ENCODE measurements around the gene DDX54. TPM values are rescaled to one million over a fixed set of nuclear protein-coding genes. Genes with fewer than 3 reads are reported as not detected.

Gene DDX54
- total RNA-seq, 1 experiment from 2014 or later = 83.0 TPM

- Histone ChIP-seq H3K9ac (ENCODE audit: extremely low read depth, insufficient read length, low read length) (no peak overlapping the region), H2BK20ac (ENCODE audit: low read depth, low read length, poor library complexity, severe bottlenecking) (no peak overlapping the region), H3K79me1 (ENCODE audit: insufficient read depth, low read depth, low read length, poor library complexity, severe bottlenecking) (no peaks in the 10 kb centered on the region), H2BK12ac (ENCODE audit: insufficient read length, low read depth, low read length) (no peak overlapping the region), H3K79me2 (ENCODE audit: insufficient read depth, low read length) (no peaks in the 10 kb centered on the region), H2BK15ac (ENCODE audit: low read depth, low read length) (no peak overlapping the region), H3K4me2 (ENCODE audit: insufficient read depth, insufficient read length, low read length) (peak overlapping the region; percentile 37), H2AK5ac (ENCODE audit: insufficient read length, low read length) (no peak overlapping the region), H3K14ac (ENCODE audit: insufficient read depth, low read length) (no peak overlapping the region), H3K4ac (ENCODE audit: low read depth, low read length) (no peak overlapping the region), H3T11ph (ENCODE audit: low read length) (no peak overlapping the region), H3K23ac (ENCODE audit: insufficient read length, low read depth, low read length) (no peak overlapping the region), H3K18ac (ENCODE audit: insufficient read length, low read depth, low read length) (no peak overlapping the region), H3K27me3 (ENCODE audit: insufficient read depth, low read length) (no peaks in the 10 kb centered on the region), H2BK120ac (ENCODE audit: low read depth, low read length, poor library complexity, severe bottlenecking) (no peak overlapping the region), H3K56ac (ENCODE audit: insufficient read length, low read depth, low read length) (no peak overlapping the region), H3K27ac (ENCODE audit: insufficient read length, low read depth, low read length) (no peak overlapping the region), H4K20me1 (ENCODE audit: control insufficient read depth, insufficient read depth, insufficient read length) (no peaks in the 10 kb centered on the region), H4K91ac (ENCODE audit: insufficient read length, low read depth, low read length) (no peak overlapping the region), H3K9me3 (ENCODE audit: control insufficient read depth, low read depth, low read length) (no peaks in the 10 kb centered on the region), H2BK5ac (ENCODE audit: insufficient read length, low read length) (no peak overlapping the region), H4K8ac (replicated peaks; ENCODE audit: insufficient read length, low read depth, low read length) (no peak overlapping the region), H4K5ac (ENCODE audit: insufficient read length, low read depth, low read length) (no peak overlapping the region), H3K23me2 (ENCODE audit: insufficient read length, low read depth, low read length, poor library complexity, severe bottlenecking) (peaks cover 3% of the 10 kb centered on the region), H3K4me1 (ENCODE audit: insufficient read depth, low read length) (no peaks in the 10 kb centered on the region), H2AFZ (ENCODE audit: low read length) (no peak overlapping the region)
- peaks cover 4% of the 10 kb centered on the region for H3K27me3 Mint-ChIP-seq (ENCODE audit: low read depth)
- H3K4me1 Mint-ChIP-seq = peaks cover 11 to 25% of the 10 kb centered on the region in 2 experiments
- no peaks in the 10 kb centered on the region for H3K9me3 Mint-ChIP-seq
- H3K27ac Mint-ChIP-seq = peak overlapping the region; percentile 27 to 89 (median 79); a peak in 4 of 7 replicates
- no peak for TF ChIP-seq CTCF (conservative IDR thresholded peaks at IDR 0.05)
- peak; percentile 100 for DNase-seq
- H3K4me3 Mint-ChIP-seq = peak overlapping the region in 1 of 2 experiments; percentile 65; a peak in 2 of 5 replicates
- peaks cover 20 to 78% (median 71%) of the 10 kb centered on the region in 3 experiments for H3K36me3 Mint-ChIP-seq (ENCODE audit: insufficient read depth in 1 of 3, low read depth in 3 of 3)
- WGBS (ENCODE audit: extremely low coverage, insufficient read length, low lambda C conversion rate) = no CpG with 5 or more reads among the region's 26 CpGs
Measured at GRCh38 chr12:113161415-113162016, 23.8 kb downstream of the DDX54 start.
